GM19239 (cell line): Measurements from ENCODE around the gene TMEM119.
A peak's percentile ranks its signal among the peaks of the same experiment; 100 is the strongest.
"Not testable (repeated sequence)": the region's sequence is repeated elsewhere in the genome, so short reads cannot be mapped to it uniquely, and the experiment has no call there.

Experiments used
- DNase-seq: peaks from one replicate; pipeline ENCODE4 v3.0.0; 2011; ENCODE audit warnings: low spot score; ENCODE audit not compliant: insufficient read length
- FAIRE-seq: peaks from 2 replicates; lab custom pipeline; 2011; peaks lifted over from hg19 to GRCh38; lab: Jason Lieb, UNC

TMEM119 gene

DNA sequence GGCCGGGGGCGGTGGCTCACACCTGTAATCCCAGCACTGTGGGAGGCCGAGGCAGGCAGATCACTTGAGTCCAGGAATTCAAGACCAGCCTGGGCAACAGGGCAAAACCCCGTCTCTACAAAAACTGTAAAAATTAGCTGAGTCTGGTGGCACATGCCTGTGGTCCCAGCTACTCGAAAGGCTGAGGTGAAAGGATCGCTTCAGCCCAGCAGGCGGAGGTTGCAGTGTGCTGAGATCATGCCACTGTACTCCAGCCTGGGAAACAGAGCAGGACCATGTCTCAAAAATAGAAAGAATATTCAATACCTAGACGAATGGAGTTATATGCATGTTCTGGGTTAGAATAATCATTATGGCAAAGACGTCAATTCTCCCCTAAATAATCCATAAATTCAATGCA is 42.5 kb downstream of the TMEM119 start:
- FAIRE-seq, DNase-seq: not testable (repeated sequence)

DNA sequence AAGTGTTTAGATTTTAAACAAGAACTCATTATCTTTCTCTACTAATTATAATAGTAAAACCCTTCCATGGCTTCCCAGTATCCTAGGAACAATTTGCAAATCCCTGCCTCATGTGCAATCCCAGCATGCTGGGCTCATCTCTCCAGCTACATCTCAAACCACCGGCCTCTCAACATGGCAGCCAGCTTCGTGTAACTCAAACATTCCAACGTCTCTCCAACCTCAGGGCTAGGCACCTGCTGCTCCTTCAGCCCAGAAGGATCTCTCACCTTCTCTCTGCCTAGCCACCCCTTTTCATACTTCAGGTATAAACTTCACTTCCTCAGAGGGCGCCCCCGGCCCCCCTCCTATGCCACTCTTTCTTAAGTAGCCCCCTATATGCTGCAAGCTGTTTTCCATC is 44.1 kb downstream of the TMEM119 start:
- no peak for FAIRE-seq
- DNase-seq = no peak

DNA sequence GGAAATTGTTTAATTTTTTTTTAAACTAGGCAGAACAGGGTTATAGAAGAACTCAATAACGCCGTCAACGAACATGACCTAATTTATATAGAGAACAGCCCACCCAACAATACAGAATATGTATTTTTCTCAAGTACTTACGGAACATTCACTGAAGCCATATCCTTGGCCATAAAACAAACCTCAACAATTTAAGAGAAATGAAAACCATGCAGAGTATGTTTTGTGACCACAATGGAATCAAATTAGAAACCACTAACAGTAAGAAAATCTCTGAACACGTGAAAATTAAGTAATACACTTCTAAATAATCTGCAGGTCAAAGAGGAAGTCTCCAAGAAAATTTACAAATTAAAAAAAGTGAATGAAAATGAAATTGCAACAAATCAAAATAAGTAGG is 46.3 kb downstream of the TMEM119 start:
- DNase-seq = no peak
- FAIRE-seq = peak; percentile 35

DNA sequence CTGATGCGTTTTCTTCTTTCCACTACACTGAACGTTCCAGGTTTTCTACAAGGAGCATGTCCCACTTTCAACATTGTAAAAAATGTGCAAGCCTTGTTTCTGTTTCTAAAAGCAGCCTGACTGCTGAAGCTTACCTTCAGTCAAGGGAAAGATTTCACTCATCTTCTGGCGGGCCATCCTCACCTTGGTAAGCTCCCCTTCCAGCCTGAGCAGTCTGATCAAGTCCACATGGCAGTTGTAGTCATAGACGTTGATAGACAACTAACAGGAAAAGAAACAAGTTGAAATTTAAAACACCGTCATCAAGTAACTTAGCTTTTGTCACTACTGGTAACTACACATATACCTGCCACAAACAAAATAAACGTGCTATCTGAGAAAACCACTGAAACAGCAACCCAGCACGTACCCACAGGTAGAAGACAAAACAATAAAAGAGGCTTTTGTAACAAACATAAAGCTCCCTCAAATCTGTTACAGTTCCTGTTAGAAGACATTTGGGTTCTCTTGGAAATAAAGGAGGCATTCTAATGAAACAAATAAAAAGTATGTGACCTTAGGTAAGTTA is 48.8 kb downstream of the TMEM119 start:
- peak; percentile 31 for FAIRE-seq
- no peak for DNase-seq

DNA sequence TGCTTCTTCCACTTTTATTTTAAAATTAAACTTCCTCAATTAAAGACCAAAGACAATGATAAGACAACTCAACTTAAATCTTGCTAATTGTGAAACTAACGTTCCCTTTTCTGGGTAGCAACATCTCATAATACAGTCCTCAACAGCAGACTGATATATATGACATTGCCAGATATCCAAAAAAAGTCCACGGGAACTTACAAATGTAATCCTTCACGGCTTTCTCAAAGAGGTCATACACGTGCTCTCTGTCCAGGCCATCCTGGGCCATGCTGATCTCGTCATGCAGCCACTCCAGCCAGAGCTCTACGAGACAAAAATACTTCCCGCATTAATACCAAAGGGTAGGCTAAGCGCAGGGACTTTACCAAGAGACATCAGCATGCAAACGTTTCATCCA is 50.2 kb downstream of the TMEM119 start:
- no peak for DNase-seq
- no peak for FAIRE-seq

DNA sequence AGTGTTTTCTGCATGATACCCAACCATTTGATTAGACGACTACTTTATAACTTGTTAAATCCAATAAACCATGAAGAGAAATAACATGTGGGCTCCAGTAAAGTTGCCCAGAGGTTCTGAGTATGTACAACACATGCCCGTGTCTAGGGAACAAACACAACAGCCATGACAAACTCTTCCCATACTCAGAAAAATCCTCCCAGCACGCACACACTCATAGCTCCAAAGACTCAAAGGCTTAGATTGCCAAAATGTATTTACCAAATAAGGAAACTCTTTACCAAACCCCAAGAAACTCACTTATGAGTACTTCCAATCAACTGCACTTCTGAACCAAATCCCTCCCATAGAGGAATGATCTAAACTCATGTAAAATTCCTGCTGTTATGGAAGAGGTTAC is 54.2 kb downstream of the TMEM119 start:
- FAIRE-seq (no peak), DNase-seq (no peak)

- FAIRE-seq = no peak
- DNase-seq = no peak
Observed at GRCh38 chr12:108542320-108542719, 55.6 kb downstream of the TMEM119 start.
